GM18511 (cell line): Measurements from ENCODE around the gene ENPP4.
"Not testable (repeated sequence)": the region's sequence is repeated elsewhere in the genome, so short reads cannot be mapped to it uniquely, and the experiment has no call there.

Experiments
- ATAC-seq: cut with Tn5 transposase; IDR thresholded peaks from one replicate; pipeline ENCODE4 v1.9.1; 2021; ENCODE audit warnings: mild to moderate bottlenecking, moderate library complexity; ENCODE audit not compliant: unreplicated experiment

ENPP4 gene

GRCh38 chr6:46129629-46130511, at the start of gene ENPP4:
ENPP4 (plus strand) TSS chr6:46129989; CDS start chr6:46139584, 9,595 bp downstream.
- ATAC-seq: peak; percentile 93

- no peak for ATAC-seq
Measured at GRCh38 chr6:46080111-46080510, 49.7 kb upstream of the ENPP4 start.

GRCh38 chr6:46085688-46086087, 44.1 kb upstream of the ENPP4 start:
- not testable (repeated sequence) for ATAC-seq

GRCh38 chr6:46090115-46091079, 39.4 kb upstream of the ENPP4 start:
- ATAC-seq: peak; percentile 73

GRCh38 chr6:46091080-46091478, 38.7 kb upstream of the ENPP4 start:
- no peak for ATAC-seq

GRCh38 chr6:46095251-46095650, 34.5 kb upstream of the ENPP4 start:
- no peak for ATAC-seq

GRCh38 chr6:46097366-46097765, 32.4 kb upstream of the ENPP4 start:
- no peak for ATAC-seq

GRCh38 chr6:46098678-46099077, 31.1 kb upstream of the ENPP4 start:
- no peak for ATAC-seq

GRCh38 chr6:46099952-46100351, 29.8 kb upstream of the ENPP4 start:
- no peak for ATAC-seq

GRCh38 chr6:46102123-46102522, 27.7 kb upstream of the ENPP4 start:
- no peak for ATAC-seq

GRCh38 chr6:46103441-46104115, 26.2 kb upstream of the ENPP4 start:
- peak; percentile 41 for ATAC-seq

GRCh38 chr6:46104209-46104608, 25.6 kb upstream of the ENPP4 start:
- ATAC-seq: peak; percentile 75

GRCh38 chr6:46105568-46105967, 24.2 kb upstream of the ENPP4 start:
- ATAC-seq: no peak

- no peak for ATAC-seq
Measured at GRCh38 chr6:46113370-46113769, 16.4 kb upstream of the ENPP4 start.

- no peak for ATAC-seq
Measured at GRCh38 chr6:46115634-46116033, 14.2 kb upstream of the ENPP4 start.

- peak; percentile 59 for ATAC-seq
Measured at GRCh38 chr6:46116289-46116688, 13.5 kb upstream of the ENPP4 start.

GRCh38 chr6:46118157-46118556, 11.6 kb upstream of the ENPP4 start:
- no peak for ATAC-seq

- ATAC-seq: no peak
Measured at GRCh38 chr6:46118836-46119235, 11.0 kb upstream of the ENPP4 start.

- not testable (repeated sequence) for ATAC-seq
Measured at GRCh38 chr6:46119679-46120078, 10.1 kb upstream of the ENPP4 start.

- peak; percentile 40 for ATAC-seq
Measured at GRCh38 chr6:46128476-46128875, 1.3 kb upstream of the ENPP4 start.

- ATAC-seq: peak; percentile 16
Measured at GRCh38 chr6:46129291-46129628, 529 bp upstream of the ENPP4 start.
